Activated naive CD8-positive, alpha-beta T cell treated with anti-CD3 and anti-CD28 coated beads, Interleukin-2, amount 50 U/mL, for 24 hours (primary cell): ENCODE measurements around the gene MED15.
"Not testable (repeated sequence)": the region's sequence is repeated elsewhere in the genome, so short reads cannot be mapped to it uniquely, and the experiment has no call there.

Experiments
- ATAC-seq: fragments of 150-1000 bp; cut with Tn5 transposase; one replicate; pipeline ENCODE4 v1.10.0; 2021
- DNase-seq: peaks from one replicate; pipeline ENCODE4 v3.0.0; 2021
- H3K27ac Mint-ChIP-seq: one replicate; pipeline ENCODE4 v1.8.0; 2021; ENCODE audit warnings: mild to moderate bottlenecking, mixed read lengths
- H3K27me3 Mint-ChIP-seq: one replicate; pipeline ENCODE4 v1.8.0; 2021; ENCODE audit warnings: mixed read lengths
- H3K36me3 Mint-ChIP-seq: one replicate; pipeline ENCODE4 v1.8.0; 2021; ENCODE audit warnings: low read depth, mixed read lengths
- H3K4me1 Mint-ChIP-seq: one replicate; pipeline ENCODE4 v1.8.0; 2021; ENCODE audit warnings: mixed read lengths
- H3K4me3 Mint-ChIP-seq: one replicate; pipeline ENCODE4 v1.8.0; 2021; ENCODE audit warnings: mild to moderate bottlenecking, moderate library complexity, mixed read lengths
- H3K9me3 Mint-ChIP-seq: one replicate; pipeline ENCODE4 v1.8.0; 2021; ENCODE audit warnings: mixed read lengths

MED15 gene

GRCh38 chr22:20491346-20491745, 16.1 kb upstream of the MED15 start:
- H3K4me1 Mint-ChIP-seq, result peaks cover 43% of the 10 kb centered on the region
- peaks cover 3% of the 10 kb centered on the region for H3K36me3 Mint-ChIP-seq
- no peaks in the 10 kb centered on the region for H3K27me3 Mint-ChIP-seq
- no peak overlapping the region for H3K27ac Mint-ChIP-seq
- H3K4me3 Mint-ChIP-seq, result no peak overlapping the region
- ATAC-seq (no peak), DNase-seq (no peak)
- no peaks in the 10 kb centered on the region for H3K9me3 Mint-ChIP-seq

GRCh38 chr22:20494978-20495860, 12.2 kb upstream of the MED15 start, which contains the start of gene KLHL22:
Gene KLHL22, minus strand, starts transcription at chr22:20495795. Its CDS starts 6,584 bp downstream, at chr22:20489211.
- Mint-ChIP-seq H3K27ac (peak within 1 kb of the TSS; percentile 70), H3K36me3 (peaks cover 3% of the 10 kb centered on the region), H3K9me3 (no peaks in the 10 kb centered on the region), H3K27me3 (no peaks in the 10 kb centered on the region), H3K4me1 (peaks cover 43% of the 10 kb centered on the region), H3K4me3 (peak within 1 kb of the TSS; percentile 85)
- DNase-seq (peak; percentile 41), ATAC-seq (peak; percentile 10)

- Mint-ChIP-seq H3K27me3 (no peaks in the 10 kb centered on the region), H3K27ac (peak overlapping the region; percentile 70), H3K36me3 (peaks cover 3% of the 10 kb centered on the region), H3K4me3 (peak overlapping the region; percentile 82), H3K9me3 (no peaks in the 10 kb centered on the region), H3K4me1 (peaks cover 34% of the 10 kb centered on the region)
- ATAC-seq, result peak; percentile 95
- DNase-seq, result peak; percentile 95
Measured at GRCh38 chr22:20495861-20496681, 11.3 kb upstream of the MED15 start.

- Mint-ChIP-seq H3K27ac (no peak overlapping the region), H3K36me3 (no peaks in the 10 kb centered on the region), H3K4me1 (peaks cover 22% of the 10 kb centered on the region), H3K9me3 (no peaks in the 10 kb centered on the region), H3K27me3 (no peaks in the 10 kb centered on the region), H3K4me3 (no peak overlapping the region)
- ATAC-seq, result no peak
- DNase-seq, result no peak
Measured at GRCh38 chr22:20497426-20497825, 10.0 kb upstream of the MED15 start.

- ATAC-seq, result no peak
- H3K4me3 Mint-ChIP-seq, result no peak overlapping the region
- no peaks in the 10 kb centered on the region for H3K36me3 Mint-ChIP-seq
- H3K4me1 Mint-ChIP-seq, result peaks cover 11% of the 10 kb centered on the region
- no peaks in the 10 kb centered on the region for H3K27me3 Mint-ChIP-seq
- no peak overlapping the region for H3K27ac Mint-ChIP-seq
- DNase-seq, result no peak
- no peaks in the 10 kb centered on the region for H3K9me3 Mint-ChIP-seq
Measured at GRCh38 chr22:20498913-20499312, 8.5 kb upstream of the MED15 start.

- peaks cover 4% of the 10 kb centered on the region for H3K4me1 Mint-ChIP-seq
- H3K27ac Mint-ChIP-seq, result no peak overlapping the region
- no peaks in the 10 kb centered on the region for H3K36me3 Mint-ChIP-seq
- ATAC-seq (no peak), DNase-seq (no peak)
- no peak overlapping the region for H3K4me3 Mint-ChIP-seq
- no peaks in the 10 kb centered on the region for H3K27me3 Mint-ChIP-seq
- H3K9me3 Mint-ChIP-seq, result no peaks in the 10 kb centered on the region
Measured at GRCh38 chr22:20499769-20500168, 7.6 kb upstream of the MED15 start.

GRCh38 chr22:20503816-20504215, 3.6 kb upstream of the MED15 start:
- Mint-ChIP-seq H3K9me3 (no peaks in the 10 kb centered on the region), H3K4me1 (peaks cover 17% of the 10 kb centered on the region), H3K27ac (no peak overlapping the region), H3K27me3 (no peaks in the 10 kb centered on the region), H3K4me3 (no peak overlapping the region), H3K36me3 (peaks cover 10% of the 10 kb centered on the region)
- ATAC-seq (no peak), DNase-seq (no peak)

- not testable (repeated sequence) for H3K27ac Mint-ChIP-seq, H3K4me3 Mint-ChIP-seq, H3K9me3 Mint-ChIP-seq, H3K27me3 Mint-ChIP-seq, DNase-seq, ATAC-seq
- peaks cover 23% of the 10 kb centered on the region for H3K4me1 Mint-ChIP-seq
- peaks cover 13% of the 10 kb centered on the region for H3K36me3 Mint-ChIP-seq
Measured at GRCh38 chr22:20504293-20504922, 3.0 kb upstream of the MED15 start.

- peak overlapping the region; percentile 100 for H3K4me3 Mint-ChIP-seq
- no peak for DNase-seq
- no peaks in the 10 kb centered on the region for H3K9me3 Mint-ChIP-seq
- H3K27me3 Mint-ChIP-seq, result no peaks in the 10 kb centered on the region
- H3K36me3 Mint-ChIP-seq, result peaks cover 22% of the 10 kb centered on the region
- H3K27ac Mint-ChIP-seq, result peak overlapping the region; percentile 99
- peaks cover 46% of the 10 kb centered on the region for H3K4me1 Mint-ChIP-seq
- ATAC-seq, result no peak
Measured at GRCh38 chr22:20506543-20507252, 712 bp upstream of the MED15 start.

GRCh38 chr22:20508067-20508755, 801 bp downstream of the MED15 start:
- Mint-ChIP-seq H3K4me1 (peaks cover 56% of the 10 kb centered on the region), H3K27ac (peak overlapping the region; percentile 99), H3K4me3 (peak overlapping the region; percentile 100), H3K36me3 (peaks cover 22% of the 10 kb centered on the region)
- ATAC-seq, H3K9me3 Mint-ChIP-seq, DNase-seq, H3K27me3 Mint-ChIP-seq: not testable (repeated sequence)

GRCh38 chr22:20508815-20509271, 1.4 kb downstream of the MED15 start:
- no peak for ATAC-seq
- Mint-ChIP-seq H3K27ac (peak overlapping the region; percentile 99), H3K27me3 (no peaks in the 10 kb centered on the region), H3K4me3 (peak overlapping the region; percentile 100), H3K36me3 (peaks cover 25% of the 10 kb centered on the region), H3K4me1 (peaks cover 62% of the 10 kb centered on the region), H3K9me3 (no peaks in the 10 kb centered on the region)
- no peak for DNase-seq

- Mint-ChIP-seq H3K9me3 (no peaks in the 10 kb centered on the region), H3K4me3 (peak overlapping the region; percentile 100), H3K36me3 (peaks cover 29% of the 10 kb centered on the region), H3K4me1 (peaks cover 68% of the 10 kb centered on the region), H3K27ac (peak overlapping the region; percentile 99), H3K27me3 (no peaks in the 10 kb centered on the region)
- peak; percentile 65 for ATAC-seq
- peak; percentile 63 for DNase-seq
Measured at GRCh38 chr22:20509344-20510047, 2.1 kb downstream of the MED15 start.
